Kidney (tissue), 14 donors: ENCODE results near the gene TAX1BP3. TPM values are rescaled to one million over a fixed set of nuclear protein-coding genes. Genes with fewer than 3 reads are reported as not detected.

Source experiments
- DNase-seq, 5 donors: peaks; one replicate each; pipeline ENCODE4 v3.0.0-alpha.2; 2013 to 2020
- FAIRE-seq: peaks from 2 replicates; lab custom pipeline; 2012; peaks lifted over from hg19 to GRCh38; lab: Jason Lieb, UNC
- H3K27ac ChIP-seq, 2 donors: one replicate each; pipeline ENCODE4 v1.7.0; 2013; ENCODE audit warnings: low read depth in 2 of 2, low read length in 2 of 2, inconsistent platforms in 1 of 2
- H3K27me3 ChIP-seq: one replicate; pipeline ENCODE4 v1.7.1; 2013; ENCODE audit warnings: low read length, inconsistent platforms; ENCODE audit not compliant: control insufficient read depth, insufficient read depth
- H3K36me3 ChIP-seq, 3 donors: one replicate each; pipeline versions ENCODE4 v1.7.0 to v1.7.1; 2013; ENCODE audit warnings: low read length in 3 of 3, control low read depth in 1 of 3, inconsistent platforms in 1 of 3; ENCODE audit not compliant: insufficient read depth in 3 of 3, control insufficient read depth in 2 of 3
- H3K4me1 ChIP-seq, 3 donors: one replicate each; pipeline versions ENCODE4 v1.7.0 to v1.7.1; 2013; ENCODE audit warnings: low read length in 3 of 3, inconsistent platforms in 1 of 3, low read depth in 1 of 3; ENCODE audit not compliant: control insufficient read depth in 2 of 3, insufficient read depth in 2 of 3
- H3K4me3 ChIP-seq, 3 donors: one replicate each; pipeline versions ENCODE4 v1.7.0 to v1.8.1; 2013; ENCODE audit warnings: low read length in 3 of 3, control low read depth in 1 of 3, inconsistent platforms in 1 of 3
- H3K9ac ChIP-seq, 3 donors: one replicate each; pipeline versions ENCODE4 v1.7.0 to v1.7.1; 2013; ENCODE audit warnings: low read length in 3 of 3, control low read depth in 1 of 3, inconsistent platforms in 1 of 3
- H3K9me3 ChIP-seq, 3 donors: one replicate each; pipeline versions ENCODE4 v1.7.0 to v1.7.1; 2013; ENCODE audit warnings: low read length in 3 of 3, control low read depth in 1 of 3, inconsistent platforms in 1 of 3; ENCODE audit not compliant: control insufficient read depth in 2 of 3, insufficient read depth in 1 of 3
- CTCF ChIP-seq: IDR thresholded peaks from 3 replicates; pipeline ENCODE4 v1.5.1; 2012; ENCODE audit warnings: mild to moderate bottlenecking, moderate library complexity, borderline replicate concordance; ENCODE audit not compliant: insufficient read depth; ENCODE audit errors: extremely low read depth
- intact Hi-C: fragments of 100-400 bp; cut with DNase I; formaldehyde crosslinking; loops from one replicate; pipeline ENCODE4 v1.11.1; 2022
- polyA plus RNA-seq: library from polyadenylated mRNA; stranded (reverse); fragments of 350-450 nt; fragmentation: Illumina TruSeq; extraction: RNeasy Lipid Tissue Mini Kit (QIAGEN cat#74804); gene quantifications from one replicate; pipeline ENCODE4 v1.2.3, GENCODE V29; 2014; ENCODE audit warnings: low read depth, low replicate concordance; ENCODE audit not compliant: insufficient read depth
- total RNA-seq: library from RNA; stranded (reverse); fragmentation: NEBNext Ultra II Directional; extraction: Animal tissue kit (Norgen Biotek cat#: 25700); gene quantifications from one replicate; pipeline ENCODE4 v1.2.1, GENCODE V29; 2021
- donor health status: control.
- donor health status: control.
- donor health status: control.
- donor health status: control.
- donor health status: control.
- donor health status: DM: yes; HTN: yes; CAD: no.
- donor health status: Normal renal cell carcinoma (clear cell type).

Gene TAX1BP3
- total and polyA plus RNA-seq, 2 donors from 2014 or later: 128 to 158 TPM

GRCh38 chr17:3658784-3659449 lies 9.5 kb downstream of the TAX1BP3 start:
- no peak overlapping the region for H3K4me3 ChIP-seq
- no peak for TF ChIP-seq CTCF
- intact Hi-C loops: no loop called here
- peak overlapping the region in 1 of 2 donors; percentile 54 for H3K27ac ChIP-seq
- no peaks in the 10 kb centered on the region for H3K9me3 ChIP-seq
- H3K4me1 ChIP-seq: peaks cover 0 to 12% (median 9%) of the 10 kb centered on the region in 3 donors
- DNase-seq (no peak), FAIRE-seq (no peak)
- peaks cover 0 to 6% (median 0%) of the 10 kb centered on the region in 3 donors for H3K36me3 ChIP-seq
- H3K9ac ChIP-seq: no peak overlapping the region
- H3K27me3 ChIP-seq: no peaks in the 10 kb centered on the region

- Histone ChIP-seq H3K9me3 (no peaks in the 10 kb centered on the region), H3K36me3 (peaks cover 0 to 3% (median 0%) of the 10 kb centered on the region in 3 donors), H3K4me3 (no peak overlapping the region), H3K4me1 (peaks cover 0 to 12% (median 9%) of the 10 kb centered on the region in 3 donors), H3K27me3 (no peaks in the 10 kb centered on the region), H3K9ac (no peak overlapping the region), H3K27ac (no peak overlapping the region)
- intact Hi-C loops: no loop called here
- no peak for FAIRE-seq
- no peak for DNase-seq
- TF ChIP-seq CTCF: no peak
These were observed 10.2 kb downstream of the TAX1BP3 start for GRCh38 chr17:3657874-3658783.

- H3K27ac ChIP-seq: no peak overlapping the region
- H3K9ac ChIP-seq: no peak overlapping the region
- no peak overlapping the region for H3K4me3 ChIP-seq
- no peaks in the 10 kb centered on the region for H3K27me3 ChIP-seq
- intact Hi-C loops: no loop called here
- TF ChIP-seq CTCF: no peak
- H3K4me1 ChIP-seq: peaks cover 0 to 12% (median 9%) of the 10 kb centered on the region in 3 donors
- H3K9me3 ChIP-seq: no peaks in the 10 kb centered on the region
- no peak for DNase-seq
- FAIRE-seq: no peak
- H3K36me3 ChIP-seq: peaks cover 0 to 3% (median 0%) of the 10 kb centered on the region in 3 donors
These were observed 10.8 kb downstream of the TAX1BP3 start for GRCh38 chr17:3657588-3657869.
